ENCODE results near the gene TLR6. TPM values are rescaled to one million over a fixed set of nuclear protein-coding genes. Genes with fewer than 3 reads are reported as not detected.

TLR6 gene
- total RNA-seq, 1 experiment from 2014 or later = 0.11 TPM

- TF ChIP-seq, protein P1, sequence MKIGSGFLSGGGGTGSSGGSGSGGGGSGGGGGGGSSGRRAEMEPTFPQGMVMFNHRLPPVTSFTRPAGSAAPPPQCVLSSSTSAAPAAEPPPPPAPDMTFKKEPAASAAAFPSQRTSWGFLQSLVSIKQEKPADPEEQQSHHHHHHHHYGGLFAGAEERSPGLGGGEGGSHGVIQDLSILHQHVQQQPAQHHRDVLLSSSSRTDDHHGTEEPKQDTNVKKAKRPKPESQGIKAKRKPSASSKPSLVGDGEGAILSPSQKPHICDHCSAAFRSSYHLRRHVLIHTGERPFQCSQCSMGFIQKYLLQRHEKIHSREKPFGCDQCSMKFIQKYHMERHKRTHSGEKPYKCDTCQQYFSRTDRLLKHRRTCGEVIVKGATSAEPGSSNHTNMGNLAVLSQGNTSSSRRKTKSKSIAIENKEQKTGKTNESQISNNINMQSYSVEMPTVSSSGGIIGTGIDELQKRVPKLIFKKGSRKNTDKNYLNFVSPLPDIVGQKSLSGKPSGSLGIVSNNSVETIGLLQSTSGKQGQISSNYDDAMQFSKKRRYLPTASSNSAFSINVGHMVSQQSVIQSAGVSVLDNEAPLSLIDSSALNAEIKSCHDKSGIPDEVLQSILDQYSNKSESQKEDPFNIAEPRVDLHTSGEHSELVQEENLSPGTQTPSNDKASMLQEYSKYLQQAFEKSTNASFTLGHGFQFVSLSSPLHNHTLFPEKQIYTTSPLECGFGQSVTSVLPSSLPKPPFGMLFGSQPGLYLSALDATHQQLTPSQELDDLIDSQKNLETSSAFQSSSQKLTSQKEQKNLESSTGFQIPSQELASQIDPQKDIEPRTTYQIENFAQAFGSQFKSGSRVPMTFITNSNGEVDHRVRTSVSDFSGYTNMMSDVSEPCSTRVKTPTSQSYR (CRISPR knock-in tag; IDR thresholded peaks at IDR 0.05) = no peak
- TF ChIP-seq FOXP1 (CRISPR knock-in tag; IDR thresholded peaks at IDR 0.05; ENCODE audit: borderline replicate concordance) (no peak), KAT7 (CRISPR knock-in tag; IDR thresholded peaks at IDR 0.05; ENCODE audit: borderline replicate concordance) (no peak), ZNF121 (CRISPR knock-in tag; IDR thresholded peaks at IDR 0.05) (no peak), ELF4 (CRISPR knock-in tag; IDR thresholded peaks at IDR 0.05; ENCODE audit: low read depth) (no peak)
- TF ChIP-seq, protein P2, sequence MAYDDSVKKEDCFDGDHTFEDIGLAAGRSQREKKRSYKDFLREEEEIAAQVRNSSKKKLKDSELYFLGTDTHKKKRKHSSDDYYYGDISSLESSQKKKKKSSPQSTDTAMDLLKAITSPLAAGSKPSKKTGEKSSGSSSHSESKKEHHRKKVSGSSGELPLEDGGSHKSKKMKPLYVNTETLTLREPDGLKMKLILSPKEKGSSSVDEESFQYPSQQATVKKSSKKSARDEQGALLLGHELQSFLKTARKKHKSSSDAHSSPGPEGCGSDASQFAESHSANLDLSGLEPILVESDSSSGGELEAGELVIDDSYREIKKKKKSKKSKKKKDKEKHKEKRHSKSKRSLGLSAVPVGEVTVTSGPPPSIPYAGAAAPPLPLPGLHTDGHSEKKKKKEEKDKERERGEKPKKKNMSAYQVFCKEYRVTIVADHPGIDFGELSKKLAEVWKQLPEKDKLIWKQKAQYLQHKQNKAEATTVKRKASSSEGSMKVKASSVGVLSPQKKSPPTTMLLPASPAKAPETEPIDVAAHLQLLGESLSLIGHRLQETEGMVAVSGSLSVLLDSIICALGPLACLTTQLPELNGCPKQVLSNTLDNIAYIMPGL (CRISPR knock-in tag; IDR thresholded peaks at IDR 0.05) = no peak
- TF ChIP-seq, protein P3, sequence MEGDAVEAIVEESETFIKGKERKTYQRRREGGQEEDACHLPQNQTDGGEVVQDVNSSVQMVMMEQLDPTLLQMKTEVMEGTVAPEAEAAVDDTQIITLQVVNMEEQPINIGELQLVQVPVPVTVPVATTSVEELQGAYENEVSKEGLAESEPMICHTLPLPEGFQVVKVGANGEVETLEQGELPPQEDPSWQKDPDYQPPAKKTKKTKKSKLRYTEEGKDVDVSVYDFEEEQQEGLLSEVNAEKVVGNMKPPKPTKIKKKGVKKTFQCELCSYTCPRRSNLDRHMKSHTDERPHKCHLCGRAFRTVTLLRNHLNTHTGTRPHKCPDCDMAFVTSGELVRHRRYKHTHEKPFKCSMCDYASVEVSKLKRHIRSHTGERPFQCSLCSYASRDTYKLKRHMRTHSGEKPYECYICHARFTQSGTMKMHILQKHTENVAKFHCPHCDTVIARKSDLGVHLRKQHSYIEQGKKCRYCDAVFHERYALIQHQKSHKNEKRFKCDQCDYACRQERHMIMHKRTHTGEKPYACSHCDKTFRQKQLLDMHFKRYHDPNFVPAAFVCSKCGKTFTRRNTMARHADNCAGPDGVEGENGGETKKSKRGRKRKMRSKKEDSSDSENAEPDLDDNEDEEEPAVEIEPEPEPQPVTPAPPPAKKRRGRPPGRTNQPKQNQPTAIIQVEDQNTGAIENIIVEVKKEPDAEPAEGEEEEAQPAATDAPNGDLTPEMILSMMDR (IDR thresholded peaks at IDR 0.05) = no peak
Measured at GRCh38 chr4:38800961-38801450, 55.6 kb downstream of the TLR6 start (continued).

GRCh38 chr4:38800366-38800765 lies 56.3 kb downstream of the TLR6 start:
- H3K4me1 Mint-ChIP-seq = no peaks in the 10 kb centered on the region
- peaks cover 13% of the 10 kb centered on the region for H3K36me3 Mint-ChIP-seq
- DNase-seq (ENCODE audit: low spot score) (no peak), ATAC-seq (no peak)
- H3K27ac Mint-ChIP-seq = no peak overlapping the region
- no peak overlapping the region for H3K4me3 Mint-ChIP-seq
- H3K9me3 Mint-ChIP-seq = peaks cover 36% of the 10 kb centered on the region
- CTCF ChIA-PET = no interaction called here
- POLR2A ChIA-PET = no interaction called here
- TF ChIP-seq SP1 (CRISPR knock-in tag; conservative IDR thresholded peaks at IDR 0.05) (no peak), MXD4 (CRISPR knock-in tag; IDR thresholded peaks at IDR 0.05; ENCODE audit: borderline replicate concordance) (no peak), ZNF263 (CRISPR knock-in tag; IDR thresholded peaks at IDR 0.05; ENCODE audit: low read depth) (no peak), ATF3 (CRISPR knock-in tag; conservative IDR thresholded peaks at IDR 0.05) (no peak), EMX1 (CRISPR knock-in tag; IDR thresholded peaks at IDR 0.05) (no peak), ZNF532 (CRISPR knock-in tag; IDR thresholded peaks at IDR 0.05; ENCODE audit: borderline replicate concordance) (no peak), MAX (CRISPR knock-in tag; IDR thresholded peaks at IDR 0.05) (no peak), GRHL2 (CRISPR knock-in tag; IDR thresholded peaks at IDR 0.05; ENCODE audit: insufficient replicate concordance, severe bottlenecking) (no peak), ZNF396 (CRISPR knock-in tag; IDR thresholded peaks at IDR 0.05; ENCODE audit: borderline replicate concordance) (no peak)
- TF ChIP-seq, protein P3 (IDR thresholded peaks at IDR 0.05) = no peak
- H3K27me3 Mint-ChIP-seq (ENCODE audit: low read depth) = no peaks in the 10 kb centered on the region; the same call in 1 of the 2 replicates
